HEK293 (cell line): Measurements from ENCODE around the gene NHS.

Source experiments
- CTCF ChIA-PET: fragments of 350-600 bp; formaldehyde crosslinking; extraction: SDS; loops from one replicate; lab custom pipeline; 2021; ENCODE audit warnings: antibody characterized with exemption; lab: Yijun Ruan, JAX
- POLR2A ChIA-PET: fragments of 300-600 bp; formaldehyde crosslinking; extraction: SDS; loops from one replicate; lab custom pipeline; 2020; ENCODE audit warnings: antibody characterized with exemption, inconsistent platforms; lab: Yijun Ruan, JAX
- H3K27ac ChIP-seq: fragments of 200-500 bp; sonication (Bioruptor generic); 2 replicates; pipeline ENCODE4 v1.5.1; 2014; ENCODE audit warnings: low read depth, low read length, control low read depth, inconsistent platforms; ENCODE audit errors: extremely low read depth
- H3K36me3 ChIP-seq, 2 experiments: fragments of 200-500 bp in 1 of 2; sonication (Bioruptor generic) in 1 of 2; 1 replicate in 1 of 2; 2 replicates in 1 of 2; pipeline ENCODE4 v1.5.1; 2014 to 2017; ENCODE audit warnings: inconsistent platforms in 2 of 2, low read length in 2 of 2; ENCODE audit not compliant: control insufficient read depth in 2 of 2, insufficient read depth in 1 of 2
- H3K4me1 ChIP-seq: fragments of 200-500 bp; sonication (Bioruptor generic); 2 replicates; pipeline ENCODE4 v1.5.1; 2014; ENCODE audit warnings: mild to moderate bottlenecking, low read length, inconsistent platforms; ENCODE audit not compliant: control insufficient read depth, insufficient read depth
- H3K4me3 ChIP-seq: 2 replicates; pipeline ENCODE4 v1.5.1; 2011; ENCODE audit warnings: low read depth, mild to moderate bottlenecking, control low read depth, low read length, moderate library complexity
- H3K9me3 ChIP-seq: fragments of 200-500 bp; sonication (Bioruptor generic); 2 replicates; pipeline ENCODE4 v1.5.1; 2014; ENCODE audit warnings: low read depth, low read length, inconsistent platforms; ENCODE audit not compliant: control insufficient read depth, insufficient read depth
- GLI4 ChIP-seq: fragments of 450-650 bp; formaldehyde crosslinking; IDR thresholded peaks from 2 replicates; pipeline ENCODE4 v1.5.1; 2016; ENCODE audit warnings: missing biosample characterization, missing genetic modification characterization
- GLIS1 ChIP-seq: fragments of 450-650 bp; formaldehyde crosslinking; IDR thresholded peaks from 2 replicates; pipeline ENCODE4 v1.5.1; 2016; ENCODE audit warnings: missing biosample characterization, missing genetic modification characterization
- KLF17 ChIP-seq: fragments of 450-650 bp; formaldehyde crosslinking; IDR thresholded peaks from 2 replicates; pipeline ENCODE4 v1.5.1; 2016; ENCODE audit warnings: missing biosample characterization, missing genetic modification characterization
- PRDM6 ChIP-seq: fragments of 450-650 bp; formaldehyde crosslinking; IDR thresholded peaks from 2 replicates; pipeline ENCODE4 v1.5.1; 2017; ENCODE audit warnings: missing biosample characterization, missing genetic modification characterization
- SCRT2 ChIP-seq: fragments of 450-650 bp; formaldehyde crosslinking; IDR thresholded peaks from 2 replicates; pipeline ENCODE4 v1.5.1; 2016; ENCODE audit warnings: missing biosample characterization, missing genetic modification characterization
- ZBTB49 ChIP-seq: fragments of 450-650 bp; formaldehyde crosslinking; IDR thresholded peaks from 2 replicates; pipeline ENCODE4 v1.5.1; 2016; ENCODE audit warnings: missing biosample characterization, missing genetic modification characterization, low read depth
- ZNF155 ChIP-seq: fragments of 450-650 bp; formaldehyde crosslinking; IDR thresholded peaks from 2 replicates; pipeline ENCODE4 v1.5.1; 2016; ENCODE audit warnings: missing biosample characterization, missing genetic modification characterization
- ZNF174 ChIP-seq: fragments of 450-650 bp; formaldehyde crosslinking; IDR thresholded peaks from 2 replicates; pipeline ENCODE4 v1.5.0; 2017; ENCODE audit warnings: missing biosample characterization, mild to moderate bottlenecking, missing genetic modification characterization
- ZNF214 ChIP-seq: fragments of 450-650 bp; formaldehyde crosslinking; IDR thresholded peaks from 2 replicates; pipeline ENCODE4 v1.5.1; 2017; ENCODE audit warnings: missing biosample characterization, mild to moderate bottlenecking, missing genetic modification characterization, borderline replicate concordance
- ZNF37A ChIP-seq: fragments of 450-650 bp; IDR thresholded peaks from 2 replicates; pipeline ENCODE4 v1.5.1; 2018; ENCODE audit warnings: missing biosample characterization, missing genetic modification characterization
- ZNF416 ChIP-seq: fragments of 450-650 bp; formaldehyde crosslinking; IDR thresholded peaks from 2 replicates; pipeline ENCODE4 v1.5.1; 2016; ENCODE audit warnings: missing biosample characterization, missing genetic modification characterization
- ZNF473 ChIP-seq: fragments of 450-650 bp; formaldehyde crosslinking; IDR thresholded peaks from 2 replicates; pipeline ENCODE4 v1.5.1; 2017; ENCODE audit warnings: missing biosample characterization, missing genetic modification characterization
- ZNF548 ChIP-seq: fragments of 450-650 bp; formaldehyde crosslinking; IDR thresholded peaks from 2 replicates; pipeline ENCODE4 v1.5.1; 2016; ENCODE audit warnings: missing biosample characterization, missing genetic modification characterization
- ZNF600 ChIP-seq: fragments of 450-650 bp; formaldehyde crosslinking; IDR thresholded peaks from 2 replicates; pipeline ENCODE4 v1.5.1; 2016; ENCODE audit warnings: missing biosample characterization, missing genetic modification characterization
- ZNF621 ChIP-seq: fragments of 450-650 bp; formaldehyde crosslinking; IDR thresholded peaks from 2 replicates; pipeline ENCODE4 v1.5.1; 2017; ENCODE audit warnings: missing biosample characterization, missing genetic modification characterization
- ZNF704 ChIP-seq: fragments of 450-650 bp; formaldehyde crosslinking; IDR thresholded peaks from 2 replicates; pipeline ENCODE4 v1.5.1; 2016; ENCODE audit warnings: missing biosample characterization, missing genetic modification characterization
- ZNF768 ChIP-seq: fragments of 450-650 bp; formaldehyde crosslinking; IDR thresholded peaks from 2 replicates; pipeline ENCODE4 v1.5.1; 2018; ENCODE audit warnings: missing biosample characterization, mild to moderate bottlenecking, missing genetic modification characterization

The NHS gene

GRCh38 chrX:17628976-17629375 lies 254.0 kb downstream of the NHS start:
- Histone ChIP-seq H3K4me3 (no peak overlapping the region), H3K36me3 (no peaks in the 10 kb centered on the region)
- no peak for TF ChIP-seq ZNF174 (tag by site-specific recombination)
- TF ChIP-seq ZNF704 (tag by site-specific recombination): no peak
- no peak for TF ChIP-seq GLI4 (tag by site-specific recombination)
- no peak for TF ChIP-seq ZNF37A (tag by site-specific recombination)
- TF ChIP-seq, all 188 proteins: peak for 0
- no peak overlapping the region for H3K27ac ChIP-seq
- ChIA-PET CTCF (no interaction called here), POLR2A (no interaction called here)
- no peaks in the 10 kb centered on the region for H3K9me3 ChIP-seq
- H3K4me1 ChIP-seq: peaks cover 10% of the 10 kb centered on the region

GRCh38 chrX:17629519-17629918 lies 254.5 kb downstream of the NHS start:
- TF ChIP-seq ZNF473 (tag by site-specific recombination) (no peak), KLF17 (no peak), SCRT2 (tag by site-specific recombination) (no peak), ZNF548 (tag by site-specific recombination) (no peak), ZNF416 (tag by site-specific recombination) (no peak), ZNF768 (tag by site-specific recombination) (no peak), PRDM6 (tag by site-specific recombination) (no peak), ZNF621 (tag by site-specific recombination) (no peak)
- no peak overlapping the region for H3K4me3 ChIP-seq
- ChIA-PET CTCF (no interaction called here), POLR2A (no interaction called here)
- H3K27ac ChIP-seq: no peak overlapping the region
- no peaks in the 10 kb centered on the region for H3K36me3 ChIP-seq
- peaks cover 10% of the 10 kb centered on the region for H3K4me1 ChIP-seq
- H3K9me3 ChIP-seq: no peaks in the 10 kb centered on the region

GRCh38 chrX:17631647-17632046 lies 256.6 kb downstream of the NHS start:
- no peak overlapping the region for H3K27ac ChIP-seq
- H3K4me3 ChIP-seq: no peak overlapping the region
- ChIA-PET POLR2A (no interaction called here), CTCF (no interaction called here)
- TF ChIP-seq ZBTB49 (tag by site-specific recombination) (no peak), ZNF600 (tag by site-specific recombination) (no peak), ZNF155 (tag by site-specific recombination) (no peak), ZNF214 (tag by site-specific recombination) (no peak), GLIS1 (tag by site-specific recombination) (no peak)
- no peaks in the 10 kb centered on the region for H3K9me3 ChIP-seq
- no peaks in the 10 kb centered on the region for H3K36me3 ChIP-seq
- H3K4me1 ChIP-seq: peaks cover 15% of the 10 kb centered on the region
